BJ (cell line): Measurements from ENCODE around the gene LPCAT1. TPM values are rescaled to one million over a fixed set of nuclear protein-coding genes. Genes with fewer than 3 reads are reported as not detected.

Experiments used
- CTCF ChIA-PET: fragments of 350-600 bp; formaldehyde crosslinking; extraction: SDS; loops from one replicate; lab custom pipeline; 2021; ENCODE audit warnings: antibody characterized with exemption, inconsistent platforms; lab: Yijun Ruan, JAX
- POLR2A ChIA-PET: fragments of 300-600 bp; sonication (Branson Sonifier 250); formaldehyde crosslinking; extraction: SDS; loops from one replicate; lab custom pipeline; 2021; ENCODE audit warnings: antibody characterized with exemption; lab: Charles Lee
- DNase-seq: peaks from one replicate; pipeline ENCODE4 v3.0.0-alpha.2; 2011; ENCODE audit warnings: low read depth
- H3K27me3 ChIP-seq: 2 replicates; pipeline ENCODE4 v1.6.0; 2011; ENCODE audit warnings: low read length; ENCODE audit not compliant: control insufficient read depth, insufficient read depth
- H3K36me3 ChIP-seq: 2 replicates; pipeline ENCODE4 v1.5.1; 2011; ENCODE audit warnings: low read length; ENCODE audit not compliant: control insufficient read depth, insufficient read depth
- H3K4me3 ChIP-seq: 2 replicates; pipeline ENCODE4 v1.5.1; 2011; ENCODE audit warnings: low read depth, mild to moderate bottlenecking, control low read depth, low read length
- polyA plus RNA-seq: library from polyadenylated mRNA; depleted of rRNA; stranded (reverse); fragments of >200 nt; gene quantifications from 2 replicates; pipeline ENCODE4 v1.2.3, GENCODE V29; 2011
- TF ChIP-seq, protein P1 (sequence below): IDR thresholded peaks from 2 replicates; pipeline ENCODE4 v1.5.1; 2011; ENCODE audit warnings: low read depth, mild to moderate bottlenecking, control low read depth, inconsistent platforms, low read length, moderate library complexity; ENCODE audit not compliant: insufficient read depth

The LPCAT1 gene
- polyA plus RNA-seq, 1 experiment = 14.3 TPM

DNA sequence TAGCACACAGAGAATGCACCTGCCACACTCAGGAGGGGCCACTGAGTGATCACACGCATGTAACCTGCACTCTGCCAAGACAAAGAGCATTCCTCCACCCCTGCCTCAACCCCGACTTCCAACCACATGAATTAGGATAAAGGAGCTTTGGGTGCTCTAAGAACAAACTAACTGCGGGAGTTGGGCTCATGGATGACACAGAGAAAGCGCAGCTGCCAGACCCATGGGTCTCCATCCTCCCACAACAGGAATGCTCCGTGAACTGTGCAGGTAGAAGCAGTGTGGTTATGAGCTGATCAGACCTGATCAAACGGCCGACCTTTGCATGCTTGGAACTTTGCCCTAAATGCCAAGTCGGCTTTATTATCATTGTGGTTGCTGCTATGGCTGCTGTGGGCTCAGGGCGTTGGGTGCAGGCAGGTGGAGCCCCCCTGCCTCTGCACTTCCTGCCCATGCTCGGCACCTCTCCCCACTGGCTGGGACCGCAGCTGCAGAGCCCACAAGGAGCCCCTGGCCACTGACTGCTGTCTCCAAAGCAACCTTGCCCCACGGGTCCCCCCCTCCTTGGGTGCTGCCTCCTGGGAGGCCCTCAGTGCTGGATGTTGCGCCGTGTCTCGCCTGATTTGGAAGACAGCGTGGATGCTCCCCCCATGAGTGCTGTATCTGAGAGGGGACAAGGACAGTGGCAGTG is 75.9 kb downstream of the LPCAT1 start:
- no peak for DNase-seq
- CTCF ChIA-PET = no interaction called here
- Histone ChIP-seq H3K36me3 (no peaks in the 10 kb centered on the region), H3K4me3 (no peak overlapping the region), H3K27me3 (peaks cover 32% of the 10 kb centered on the region)
- POLR2A ChIA-PET = no interaction called here
- TF ChIP-seq, protein P1, sequence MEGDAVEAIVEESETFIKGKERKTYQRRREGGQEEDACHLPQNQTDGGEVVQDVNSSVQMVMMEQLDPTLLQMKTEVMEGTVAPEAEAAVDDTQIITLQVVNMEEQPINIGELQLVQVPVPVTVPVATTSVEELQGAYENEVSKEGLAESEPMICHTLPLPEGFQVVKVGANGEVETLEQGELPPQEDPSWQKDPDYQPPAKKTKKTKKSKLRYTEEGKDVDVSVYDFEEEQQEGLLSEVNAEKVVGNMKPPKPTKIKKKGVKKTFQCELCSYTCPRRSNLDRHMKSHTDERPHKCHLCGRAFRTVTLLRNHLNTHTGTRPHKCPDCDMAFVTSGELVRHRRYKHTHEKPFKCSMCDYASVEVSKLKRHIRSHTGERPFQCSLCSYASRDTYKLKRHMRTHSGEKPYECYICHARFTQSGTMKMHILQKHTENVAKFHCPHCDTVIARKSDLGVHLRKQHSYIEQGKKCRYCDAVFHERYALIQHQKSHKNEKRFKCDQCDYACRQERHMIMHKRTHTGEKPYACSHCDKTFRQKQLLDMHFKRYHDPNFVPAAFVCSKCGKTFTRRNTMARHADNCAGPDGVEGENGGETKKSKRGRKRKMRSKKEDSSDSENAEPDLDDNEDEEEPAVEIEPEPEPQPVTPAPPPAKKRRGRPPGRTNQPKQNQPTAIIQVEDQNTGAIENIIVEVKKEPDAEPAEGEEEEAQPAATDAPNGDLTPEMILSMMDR = no peak

DNA sequence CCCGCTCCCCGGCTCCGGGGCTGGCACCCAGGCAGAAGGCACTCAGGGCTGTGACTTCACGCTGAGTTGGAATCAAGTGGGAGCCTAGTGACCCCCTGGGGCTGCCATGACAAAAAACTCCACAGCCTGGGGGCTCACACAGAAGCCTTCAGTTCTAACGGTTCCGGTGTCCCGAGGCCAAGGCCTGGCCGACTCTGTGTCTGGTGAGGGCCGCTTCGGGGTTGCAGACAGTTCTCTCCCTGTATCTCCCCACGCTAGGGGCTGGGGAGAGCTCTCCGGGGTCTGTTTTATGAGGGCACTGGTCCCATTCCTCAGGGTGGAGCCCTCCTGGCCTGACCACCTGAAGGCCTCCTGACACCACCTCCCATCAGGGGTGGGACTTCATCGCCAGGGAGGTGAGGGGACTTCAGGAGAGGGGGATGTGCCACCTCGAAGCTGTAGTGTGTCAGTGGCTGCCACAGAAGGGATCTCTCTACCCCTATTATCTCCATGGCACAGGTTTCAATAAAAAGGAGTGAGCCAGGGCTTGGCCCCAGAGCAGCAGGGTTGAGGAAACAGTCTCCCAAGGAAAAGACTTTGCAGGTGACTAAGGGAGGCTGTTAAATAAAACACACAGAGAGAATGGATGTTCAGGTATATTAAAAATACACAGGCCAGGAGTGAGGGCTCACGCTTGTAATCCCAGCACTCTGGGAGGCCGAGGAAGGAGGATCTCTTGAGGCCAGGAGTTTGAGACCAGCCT is 77.0 kb downstream of the LPCAT1 start:
- Histone ChIP-seq H3K27me3 (peaks cover 32% of the 10 kb centered on the region), H3K4me3 (no peak overlapping the region), H3K36me3 (no peaks in the 10 kb centered on the region)
- CTCF ChIA-PET = no interaction called here
- POLR2A ChIA-PET = no interaction called here
- DNase-seq = no peak
- TF ChIP-seq, protein P1 = no peak

GRCh38 chr5:1445689-1446601 is 77.8 kb downstream of the LPCAT1 start:
- peaks cover 32% of the 10 kb centered on the region for H3K27me3 ChIP-seq
- no peak for DNase-seq
- CTCF ChIA-PET = no interaction called here
- H3K36me3 ChIP-seq = no peaks in the 10 kb centered on the region
- POLR2A ChIA-PET = no interaction called here
- H3K4me3 ChIP-seq = no peak overlapping the region
- TF ChIP-seq, protein P1 = no peak

DNA sequence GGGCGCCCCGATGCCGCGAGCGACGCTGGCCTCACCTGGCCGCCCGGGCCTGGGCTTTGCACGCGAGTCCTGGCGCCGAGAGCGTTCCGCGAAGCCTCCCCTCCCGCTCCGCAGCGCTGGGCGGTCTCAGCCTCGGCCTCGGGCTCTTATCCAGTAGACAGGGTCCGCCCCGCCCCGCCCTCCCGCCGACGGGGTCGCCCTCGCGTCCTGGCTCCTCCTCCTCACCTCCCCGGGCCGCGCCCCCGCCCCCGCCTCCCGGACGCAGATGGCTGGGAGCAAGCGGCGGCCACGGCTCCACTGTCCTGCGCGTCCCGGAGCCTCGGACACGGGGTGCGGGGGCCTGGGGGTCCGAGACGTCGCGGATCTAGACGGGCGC is 78.5 kb downstream of the LPCAT1 start, which contains the start of gene SLC6A3:
SLC6A3 (minus strand) TSS at position 128 of the 376 bp plus-strand sequence. CDS start 2,243 bp downstream, outside the sequence.
- DNase-seq = no peak
- Histone ChIP-seq H3K4me3 (no peak within 1 kb of the TSS), H3K27me3 (peaks cover 32% of the 10 kb centered on the region), H3K36me3 (no peaks in the 10 kb centered on the region)
- POLR2A ChIA-PET = no interaction called here
- CTCF ChIA-PET = no interaction called here
- TF ChIP-seq, protein P1 = no peak
